MG63 (cell line): ENCODE data around the gene HSFX4. TPM values are rescaled to one million over a fixed set of nuclear protein-coding genes. Genes with fewer than 3 reads are reported as not detected.
"Not testable (repeated sequence)": the region's sequence is repeated elsewhere in the genome, so short reads cannot be mapped to it uniquely, and the experiment has no call there.

Source experiments
- DNase-seq: peaks from one replicate; pipeline ENCODE4 v3.0.0-alpha.2; 2020
- H3K27me3 ChIP-seq: fragments of 250-450 bp; sonication (Bioruptor Pico); 2 replicates; pipeline ENCODE4 v1.5.1; 2020; ENCODE audit warnings: mild to moderate bottlenecking, moderate library complexity
- H3K36me3 ChIP-seq: fragments of 250-450 bp; sonication (Bioruptor Pico); 2 replicates; pipeline ENCODE4 v1.5.1; 2020; ENCODE audit warnings: mild to moderate bottlenecking, moderate library complexity
- H3K4me3 ChIP-seq: fragments of 250-450 bp; sonication (Bioruptor Pico); 2 replicates; pipeline ENCODE4 v1.5.1; 2020; ENCODE audit warnings: mild to moderate bottlenecking, moderate library complexity
- H3K9me3 ChIP-seq: fragments of 250-450 bp; sonication (Bioruptor Pico); 2 replicates; pipeline ENCODE4 v1.5.1; 2020; ENCODE audit warnings: mild to moderate bottlenecking, moderate library complexity
- total RNA-seq: library from RNA; depleted of rRNA; stranded (reverse); fragments of >200 nt; shearing (Covaris generic); gene quantifications from 2 replicates; pipeline ENCODE4 v1.2.3, GENCODE V29; 2014; ENCODE audit warnings: low replicate concordance; rRNA removed

The HSFX4 gene, protein sequence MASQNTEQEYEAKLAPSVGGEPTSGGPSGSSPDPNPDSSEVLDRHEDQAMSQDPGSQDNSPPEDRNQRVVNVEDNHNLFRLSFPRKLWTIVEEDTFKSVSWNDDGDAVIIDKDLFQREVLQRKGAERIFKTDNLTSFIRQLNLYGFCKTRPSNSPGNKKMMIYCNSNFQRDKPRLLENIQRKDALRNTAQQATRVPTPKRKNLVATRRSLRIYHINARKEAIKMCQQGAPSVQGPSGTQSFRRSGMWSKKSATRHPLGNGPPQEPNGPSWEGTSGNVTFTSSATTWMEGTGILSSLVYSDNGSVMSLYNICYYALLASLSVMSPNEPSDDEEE
- not detected in 2 replicates for total RNA-seq

DNA sequence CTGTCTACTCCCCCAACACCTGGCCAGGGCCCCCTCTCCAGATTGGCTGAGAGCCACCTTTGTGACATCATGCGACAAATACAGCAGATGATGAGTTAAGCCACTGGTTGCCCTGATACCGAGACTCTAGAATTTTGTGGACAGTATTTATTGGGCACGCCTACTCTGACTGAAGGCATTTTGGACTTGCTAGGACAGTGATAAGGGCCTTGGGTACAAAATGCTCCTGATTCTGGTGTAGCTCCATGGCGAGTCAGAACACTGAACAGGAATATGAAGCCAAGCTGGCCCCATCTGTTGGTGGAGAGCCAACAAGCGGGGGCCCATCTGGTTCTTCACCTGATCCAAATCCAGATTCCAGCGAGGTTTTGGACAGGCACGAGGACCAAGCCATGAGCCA is at the start of gene HSFX4:
TSS of gene HSFX4 (plus strand) at position 174 of the 400 bp plus-strand sequence. CDS start at position 246, 72 bp downstream.
- not testable (repeated sequence) for H3K27me3 ChIP-seq, DNase-seq, H3K4me3 ChIP-seq, H3K36me3 ChIP-seq, H3K9me3 ChIP-seq

GRCh38 chrX:149881081-149881711 is 48.2 kb upstream of the HSFX4 start, which contains the start of gene MAGEA8:
Gene MAGEA8 (plus strand): TSS chrX:149881183. CDS start chrX:149884273, 3,090 bp downstream.
- H3K9me3 ChIP-seq: no peaks in the 10 kb centered on the region
- H3K4me3 ChIP-seq: no peak within 1 kb of the TSS
- DNase-seq: no peak
- no peaks in the 10 kb centered on the region for H3K27me3 ChIP-seq
- H3K36me3 ChIP-seq: no peaks in the 10 kb centered on the region

DNA sequence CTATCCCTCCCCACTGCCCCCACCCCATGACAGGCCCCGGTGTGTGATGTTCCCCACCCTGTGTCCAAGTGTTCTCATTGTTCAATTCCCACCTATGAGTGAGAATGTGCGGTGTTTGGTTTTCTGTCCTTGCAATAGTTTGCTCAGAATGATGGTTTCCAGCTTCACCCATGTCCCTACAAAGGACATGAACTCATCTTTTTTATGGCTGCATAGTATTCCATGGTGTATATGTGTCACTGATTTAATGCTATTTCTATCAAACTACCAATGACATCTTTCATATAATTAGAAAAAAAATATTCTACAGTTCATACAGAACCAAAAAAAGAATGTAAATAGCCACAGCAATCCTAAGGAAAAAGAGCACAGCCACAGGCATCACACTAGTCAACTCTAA is 38.5 kb upstream of the HSFX4 start:
- H3K36me3 ChIP-seq, H3K27me3 ChIP-seq, H3K4me3 ChIP-seq, DNase-seq, H3K9me3 ChIP-seq: not testable (repeated sequence)

DNA sequence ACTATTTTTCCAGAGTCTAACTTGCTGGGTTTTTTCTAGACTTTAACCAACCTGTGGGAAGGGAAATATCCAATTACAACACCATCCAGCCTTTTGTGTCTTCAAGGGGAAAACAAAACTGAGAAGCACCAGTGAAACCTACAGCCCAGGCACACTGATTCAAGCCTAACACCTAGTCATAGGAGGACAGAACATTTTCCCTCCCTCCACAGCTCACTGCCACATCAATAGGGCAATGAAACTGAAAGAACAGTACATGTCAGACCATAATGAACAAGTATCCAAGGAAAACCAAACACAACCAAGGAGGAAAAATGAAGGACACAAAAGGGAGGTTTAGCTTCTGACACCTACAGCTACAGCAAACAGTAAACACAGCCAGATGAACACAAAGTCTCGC is 30.8 kb upstream of the HSFX4 start:
- Histone ChIP-seq H3K36me3 (no peaks in the 10 kb centered on the region), H3K9me3 (no peaks in the 10 kb centered on the region), H3K27me3 (no peaks in the 10 kb centered on the region), H3K4me3 (no peak overlapping the region)
- no peak for DNase-seq

GRCh38 chrX:149903889-149904748 is 25.3 kb upstream of the HSFX4 start:
- no peaks in the 10 kb centered on the region for H3K36me3 ChIP-seq
- peak overlapping the region; percentile 30 for H3K4me3 ChIP-seq
- no peaks in the 10 kb centered on the region for H3K9me3 ChIP-seq
- H3K27me3 ChIP-seq: no peaks in the 10 kb centered on the region
- DNase-seq: no peak

GRCh38 chrX:149908308-149908707 is 21.1 kb upstream of the HSFX4 start:
- DNase-seq: no peak
- no peaks in the 10 kb centered on the region for H3K9me3 ChIP-seq
- no peaks in the 10 kb centered on the region for H3K27me3 ChIP-seq
- H3K4me3 ChIP-seq: no peak overlapping the region
- no peaks in the 10 kb centered on the region for H3K36me3 ChIP-seq

GRCh38 chrX:149908727-149909126 is 20.6 kb upstream of the HSFX4 start:
- H3K36me3 ChIP-seq: no peaks in the 10 kb centered on the region
- no peak for DNase-seq
- H3K27me3 ChIP-seq: no peaks in the 10 kb centered on the region
- no peaks in the 10 kb centered on the region for H3K9me3 ChIP-seq
- no peak overlapping the region for H3K4me3 ChIP-seq

DNA sequence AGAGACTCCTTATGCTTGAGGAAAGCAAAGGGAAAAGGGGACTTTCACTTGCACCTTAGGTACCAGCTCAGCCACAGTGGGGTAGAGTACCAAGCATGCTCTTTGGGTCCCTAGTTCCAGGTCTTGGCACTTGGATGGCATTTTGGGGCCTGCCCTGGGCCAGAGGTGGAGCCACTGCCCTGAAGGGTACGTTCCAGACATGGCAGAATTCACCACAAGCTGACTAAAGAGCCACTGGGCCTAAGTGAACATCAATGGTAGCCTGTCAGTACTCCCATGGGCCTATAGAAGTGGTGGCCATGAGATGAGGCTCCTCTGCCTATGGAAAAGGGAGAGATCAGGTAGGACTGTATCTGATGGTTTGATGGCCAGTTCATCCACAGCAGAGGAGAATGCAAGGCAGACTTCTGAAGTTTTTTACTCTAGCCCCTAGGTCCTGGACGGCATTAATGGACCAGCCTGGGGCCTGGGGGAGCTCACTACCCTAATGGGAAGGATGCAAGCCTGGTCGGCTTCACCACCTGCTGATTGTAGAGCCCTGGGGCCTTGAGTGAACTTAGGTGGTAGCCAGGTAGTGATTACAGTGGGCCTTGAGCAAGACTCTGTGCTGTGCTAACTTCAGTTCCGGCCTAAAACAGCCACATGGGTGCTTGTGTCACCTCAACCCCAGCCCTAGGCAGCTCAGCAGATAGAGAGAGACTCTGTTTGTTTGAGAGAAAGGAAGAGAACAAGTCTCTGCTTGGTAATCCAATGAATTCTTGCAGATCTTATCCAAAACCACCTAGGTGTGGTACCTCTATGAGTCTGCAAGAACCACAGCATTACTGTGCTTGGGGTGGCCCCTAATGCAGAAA is 19.8 kb upstream of the HSFX4 start:
- Histone ChIP-seq H3K4me3 (no peak overlapping the region), H3K36me3 (no peaks in the 10 kb centered on the region)
- no peak for DNase-seq

GRCh38 chrX:149910178-149910695 is 19.1 kb upstream of the HSFX4 start:
- DNase-seq: no peak
- Histone ChIP-seq H3K9me3 (no peaks in the 10 kb centered on the region), H3K4me3 (no peak overlapping the region), H3K36me3 (no peaks in the 10 kb centered on the region), H3K27me3 (no peaks in the 10 kb centered on the region)

More for the DNA sequence above, 19.8 kb upstream of the HSFX4 start:
- Histone ChIP-seq H3K9me3 (no peaks in the 10 kb centered on the region), H3K27me3 (no peaks in the 10 kb centered on the region)

DNA sequence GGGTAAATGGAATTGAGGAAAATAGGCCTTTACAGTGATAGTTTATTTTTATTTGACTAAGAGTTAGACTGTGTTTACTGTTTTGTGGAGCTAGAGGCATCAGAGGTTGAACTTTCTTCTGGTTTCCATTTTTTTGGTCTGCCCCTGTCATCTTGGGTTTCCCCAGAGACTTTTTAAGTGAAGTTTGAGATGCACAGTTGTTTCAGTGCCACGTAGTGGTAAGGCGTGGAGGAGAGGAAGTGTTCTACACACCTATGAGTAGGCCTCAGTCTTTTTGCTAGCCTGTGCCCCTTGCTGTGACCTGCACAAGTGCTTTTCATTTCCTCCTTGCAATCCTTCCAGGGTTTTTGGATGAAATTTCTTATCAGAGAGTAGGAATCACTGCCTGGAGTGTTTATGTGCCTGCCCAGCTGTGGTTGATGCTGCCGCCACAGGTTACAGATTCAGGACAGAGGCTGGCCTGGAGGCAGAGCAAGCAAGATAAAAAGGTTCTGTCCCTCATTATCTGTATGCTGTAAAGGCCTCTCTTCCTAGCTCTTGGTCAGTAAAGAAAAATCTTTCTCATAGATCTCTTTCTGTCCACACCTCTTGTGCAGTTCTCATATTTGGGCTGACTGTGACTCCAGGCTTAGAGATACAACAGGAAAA is 12.5 kb upstream of the HSFX4 start:
- Histone ChIP-seq H3K27me3 (no peaks in the 10 kb centered on the region), H3K36me3 (no peaks in the 10 kb centered on the region), H3K9me3 (no peaks in the 10 kb centered on the region), H3K4me3 (no peak overlapping the region)
- no peak for DNase-seq

- not testable (repeated sequence) for H3K36me3 ChIP-seq, H3K27me3 ChIP-seq, DNase-seq, H3K4me3 ChIP-seq, H3K9me3 ChIP-seq
These were observed 5.5 kb upstream of the HSFX4 start for GRCh38 chrX:149923836-149924235.

- not testable (repeated sequence) for H3K9me3 ChIP-seq, H3K4me3 ChIP-seq, H3K36me3 ChIP-seq, DNase-seq, H3K27me3 ChIP-seq
These were observed 4.9 kb upstream of the HSFX4 start for GRCh38 chrX:149924434-149924833.

- not testable (repeated sequence) for H3K4me3 ChIP-seq, DNase-seq, H3K9me3 ChIP-seq, H3K27me3 ChIP-seq, H3K36me3 ChIP-seq
These were observed 2.0 kb upstream of the HSFX4 start for GRCh38 chrX:149927245-149927963.

DNA sequence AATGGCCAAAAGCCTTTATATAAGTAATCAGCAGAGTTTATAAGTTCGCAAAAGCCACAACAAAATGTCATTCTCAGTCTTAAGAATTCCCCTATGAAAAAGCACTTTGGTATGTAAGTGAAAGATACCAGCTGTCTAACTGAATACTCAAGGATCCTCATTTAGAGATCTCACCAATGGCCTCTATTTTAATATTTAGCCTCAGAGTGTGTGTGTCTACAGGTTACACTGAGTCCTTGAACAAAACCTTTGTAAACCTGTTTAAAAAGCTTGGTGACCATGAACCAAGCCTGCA is 1.5 kb upstream of the HSFX4 start:
- DNase-seq, H3K27me3 ChIP-seq, H3K36me3 ChIP-seq, H3K9me3 ChIP-seq, H3K4me3 ChIP-seq: not testable (repeated sequence)

- H3K36me3 ChIP-seq, H3K9me3 ChIP-seq, H3K27me3 ChIP-seq, H3K4me3 ChIP-seq, DNase-seq: not testable (repeated sequence)
These were observed 738 bp upstream of the HSFX4 start for GRCh38 chrX:149928635-149929034.
